NOMO-1 (cell line): ENCODE data around the gene KCNH5.

Experiments
- DNase-seq, 2 experiments: peaks; one replicate each; lab custom pipeline; 2025; ENCODE audit not compliant: unreplicated experiment in 2 of 2; lab: John Stamatoyannopoulos, UW

Gene KCNH5

DNA sequence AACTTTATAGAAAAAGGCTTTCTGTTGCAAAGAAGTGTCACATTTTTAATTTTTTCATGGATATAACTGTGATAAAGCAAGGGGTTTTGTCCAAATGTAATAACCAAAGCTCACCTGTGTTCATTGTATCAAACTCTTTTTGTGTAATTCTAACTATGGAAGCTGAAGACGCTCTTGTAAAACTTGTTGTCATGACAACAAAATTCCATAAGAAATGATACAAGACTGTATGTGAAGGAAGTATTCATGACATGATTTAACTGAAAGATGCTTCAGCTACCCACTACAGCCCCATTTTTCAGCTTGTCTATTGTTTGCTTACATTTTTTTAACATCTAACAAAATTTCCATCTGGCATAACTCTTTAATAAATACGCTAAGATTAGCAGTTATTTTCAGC lies 360.9 kb downstream of the KCNH5 start:
- no peak for DNase-seq

DNA sequence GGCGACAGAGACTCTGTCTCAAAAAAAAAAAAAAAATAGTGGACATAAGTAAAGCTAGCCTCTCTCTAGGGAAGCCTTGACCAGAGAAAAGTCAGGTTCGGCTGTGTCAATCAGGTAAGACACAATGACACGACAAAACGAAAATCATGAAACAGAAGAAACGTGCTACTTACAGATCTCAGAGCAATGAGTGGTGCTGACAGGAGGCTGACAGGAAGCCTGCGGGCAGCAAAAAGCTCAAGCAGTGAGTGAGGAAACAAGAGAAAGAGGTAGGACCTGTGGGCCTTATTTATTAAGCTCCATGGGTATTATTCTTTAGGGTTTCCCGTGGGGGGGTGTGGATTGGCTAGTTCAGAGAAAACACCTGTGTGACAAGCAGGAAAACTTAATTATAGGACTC lies 363.1 kb downstream of the KCNH5 start:
- no peak for DNase-seq

DNA sequence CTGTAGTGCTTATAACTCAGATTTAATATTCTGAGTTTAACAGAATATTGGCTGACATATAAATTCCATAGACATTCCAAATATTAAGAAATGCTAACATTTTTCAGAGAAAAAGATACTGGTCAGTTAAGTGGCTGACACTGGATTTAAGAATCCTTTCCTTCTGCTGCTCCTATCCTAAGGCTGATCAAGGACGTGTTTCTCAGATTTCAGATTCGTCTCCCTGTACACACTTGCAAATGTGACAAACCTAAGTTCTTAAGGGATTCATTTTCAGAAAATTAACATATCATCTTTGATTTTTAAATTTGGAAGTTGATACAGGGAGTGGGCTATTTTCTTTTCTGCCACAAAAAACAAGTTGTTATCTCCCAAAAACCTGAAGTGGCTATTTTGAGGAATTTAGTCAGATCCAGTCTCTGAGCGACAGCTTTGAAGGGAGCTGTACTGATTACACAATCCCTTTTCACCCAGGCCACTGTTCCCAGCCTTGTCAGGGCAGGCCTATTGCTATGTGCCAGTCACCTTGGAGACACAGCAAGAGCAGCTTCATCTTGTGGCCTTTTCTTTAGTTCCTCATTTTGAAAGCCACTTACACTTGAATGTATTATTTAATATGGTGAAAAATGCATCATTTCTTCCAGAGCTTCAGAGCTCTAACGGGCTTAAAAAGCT lies 370.6 kb downstream of the KCNH5 start:
- peak in 1 of 2 experiments; percentile 3 for DNase-seq

DNA sequence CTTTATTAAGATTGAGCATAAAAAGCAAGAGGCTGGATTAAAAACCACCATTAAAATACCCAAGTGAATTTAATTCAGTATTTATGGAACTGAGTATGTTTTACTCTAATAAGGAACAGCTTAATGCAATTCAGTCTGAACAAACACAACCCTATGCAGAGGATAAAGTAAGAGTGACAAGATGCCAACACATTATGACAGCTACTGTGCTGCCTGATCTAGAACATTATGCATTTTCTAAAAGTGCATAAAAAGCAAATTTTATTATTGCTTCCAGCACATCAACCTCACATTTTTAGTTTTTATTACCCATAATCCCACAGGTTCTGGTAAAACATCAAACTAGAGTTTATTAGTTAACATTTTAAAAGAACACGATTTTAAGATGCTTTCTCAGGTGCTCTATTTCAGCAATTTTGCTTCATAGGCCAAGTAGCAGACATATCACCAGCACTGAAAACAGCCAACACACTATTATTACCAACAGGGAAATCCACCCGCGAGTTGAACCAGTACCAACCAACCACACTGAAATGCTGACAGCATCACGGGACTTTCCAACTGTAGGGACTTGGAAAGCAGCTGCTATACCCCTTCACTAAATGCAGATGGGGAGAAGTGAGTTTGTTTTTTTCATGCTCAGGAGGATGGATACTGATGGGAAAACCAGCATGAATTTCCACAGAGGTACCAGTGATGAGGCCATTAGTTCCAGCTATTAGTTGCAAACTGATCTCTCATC lies 372.1 kb downstream of the KCNH5 start:
- DNase-seq: no peak

DNA sequence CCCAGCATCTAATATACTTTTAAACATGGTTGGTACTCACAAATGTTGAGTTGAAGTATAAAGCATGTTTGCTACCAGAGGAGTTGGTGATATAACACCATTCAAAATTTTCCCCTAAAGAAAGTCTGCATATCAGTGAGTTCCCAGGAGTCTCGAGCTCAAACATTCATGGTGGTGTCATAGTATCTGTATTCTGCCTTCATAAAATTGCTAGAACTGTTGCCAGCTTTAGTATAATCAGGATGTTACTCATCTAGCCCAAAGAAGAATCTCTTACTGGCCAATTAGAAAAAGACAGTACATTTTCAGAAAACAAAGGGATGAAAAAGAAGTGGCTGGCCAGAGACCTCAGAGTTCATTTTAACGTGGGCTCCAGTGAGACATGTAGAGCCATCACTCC lies 374.7 kb downstream of the KCNH5 start:
- DNase-seq: no peak

DNA sequence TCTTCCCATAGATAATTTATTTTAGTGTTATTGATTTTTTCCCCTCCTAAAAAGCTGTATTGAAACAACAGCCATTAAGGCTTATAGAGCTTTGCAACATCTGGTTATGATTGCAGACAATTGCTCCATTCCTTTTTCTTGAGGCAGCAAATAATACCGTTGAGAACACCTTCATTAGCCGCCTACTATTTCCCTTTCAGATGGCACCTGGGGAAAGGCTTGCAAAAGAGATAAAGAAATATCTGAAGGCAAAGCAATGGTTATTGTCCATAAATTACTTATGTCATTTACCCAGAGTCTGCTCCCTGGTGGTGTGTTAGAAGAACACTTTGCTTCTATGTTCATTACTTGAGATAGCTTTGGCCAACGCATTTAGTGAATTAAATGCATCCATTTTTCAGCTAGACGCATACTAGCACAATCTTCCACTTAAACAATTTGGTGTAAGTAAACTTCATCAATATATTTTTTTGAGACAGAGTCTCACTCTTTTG lies 377.8 kb downstream of the KCNH5 start:
- no peak for DNase-seq

DNA sequence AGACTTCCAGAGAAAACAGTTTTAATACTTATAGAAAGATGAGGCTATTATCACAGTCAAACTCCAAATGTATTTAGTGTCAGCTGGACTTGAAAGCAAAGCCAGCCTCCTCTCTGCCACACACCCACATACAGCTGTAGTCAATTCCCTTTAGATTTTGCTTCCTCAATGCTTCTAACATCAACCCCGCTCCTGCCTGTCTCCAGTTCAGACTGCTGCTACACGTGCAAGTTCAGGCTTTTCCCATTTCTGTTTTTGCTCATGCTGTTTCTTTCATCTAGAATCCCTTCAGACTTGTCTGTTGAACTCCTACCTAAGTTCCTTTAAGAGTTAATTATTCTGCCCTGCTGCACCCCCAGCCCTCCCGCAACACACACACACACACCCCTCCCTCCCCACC lies 380.0 kb downstream of the KCNH5 start:
- no peak for DNase-seq

DNA sequence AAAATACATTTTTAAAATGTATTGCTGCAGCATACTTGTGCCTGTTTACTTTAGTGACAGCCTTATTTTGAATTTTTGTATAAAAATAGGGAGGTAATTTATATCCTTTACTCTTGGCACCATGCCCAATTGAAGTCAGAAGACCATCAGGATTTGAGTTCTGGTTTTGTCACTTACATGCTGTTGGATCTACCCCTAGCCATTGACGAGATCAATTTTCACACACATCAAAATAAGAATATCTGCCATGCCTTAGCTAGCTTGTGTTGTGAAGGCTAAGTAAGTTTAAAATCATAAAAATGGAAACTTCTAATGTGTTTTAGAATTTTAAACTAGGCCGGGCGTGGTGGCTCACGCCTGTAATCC lies 381.8 kb downstream of the KCNH5 start:
- no peak for DNase-seq

DNA sequence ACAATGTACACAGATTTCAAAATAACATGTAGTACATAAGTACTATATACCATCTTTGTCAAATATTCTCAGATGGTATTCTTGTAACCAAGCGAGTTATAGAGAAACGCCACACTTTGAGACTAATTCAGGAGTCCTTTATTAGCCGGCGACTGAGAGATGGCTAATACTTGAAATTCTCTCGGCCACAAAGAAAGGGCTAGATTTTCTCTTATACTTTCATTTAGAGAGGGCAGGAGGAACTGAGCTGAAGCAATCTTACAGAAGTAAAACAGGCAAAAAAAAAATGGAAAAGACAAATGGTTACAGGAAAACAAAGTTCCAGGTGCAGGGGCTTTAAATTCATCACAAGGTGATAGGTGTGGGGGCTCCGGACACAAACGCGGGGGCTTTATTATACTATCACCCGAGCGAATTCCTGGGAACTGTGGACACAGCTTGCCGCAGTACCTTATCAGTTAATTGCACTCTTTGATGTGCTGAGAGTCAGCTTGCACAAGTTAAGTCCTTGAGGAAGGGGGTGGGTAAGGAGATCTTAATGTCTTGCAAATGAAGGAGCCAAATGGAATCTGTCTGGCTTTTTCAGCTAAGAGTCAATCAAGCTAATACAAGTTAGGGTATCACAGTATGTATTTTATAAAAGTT lies 382.3 kb downstream of the KCNH5 start:
- DNase-seq: no peak

DNA sequence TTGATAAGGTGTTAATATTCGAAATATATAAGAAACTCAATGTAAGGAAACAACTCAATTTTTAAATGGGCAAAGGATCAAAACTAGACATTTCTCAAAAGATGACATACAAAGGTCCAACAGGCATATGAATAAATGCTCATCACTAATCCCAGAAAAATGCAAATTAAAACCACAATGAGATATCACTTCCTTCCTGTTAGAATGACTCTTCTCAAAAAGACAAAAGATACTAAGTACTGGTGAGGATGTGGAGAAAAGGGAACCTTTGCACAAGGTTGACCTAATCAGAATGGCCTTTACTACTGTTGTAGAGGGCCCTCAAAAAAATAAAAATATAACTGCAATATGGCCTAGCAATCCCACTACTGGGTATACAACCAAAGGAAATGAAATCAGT lies 383.4 kb downstream of the KCNH5 start:
- DNase-seq: no peak

DNA sequence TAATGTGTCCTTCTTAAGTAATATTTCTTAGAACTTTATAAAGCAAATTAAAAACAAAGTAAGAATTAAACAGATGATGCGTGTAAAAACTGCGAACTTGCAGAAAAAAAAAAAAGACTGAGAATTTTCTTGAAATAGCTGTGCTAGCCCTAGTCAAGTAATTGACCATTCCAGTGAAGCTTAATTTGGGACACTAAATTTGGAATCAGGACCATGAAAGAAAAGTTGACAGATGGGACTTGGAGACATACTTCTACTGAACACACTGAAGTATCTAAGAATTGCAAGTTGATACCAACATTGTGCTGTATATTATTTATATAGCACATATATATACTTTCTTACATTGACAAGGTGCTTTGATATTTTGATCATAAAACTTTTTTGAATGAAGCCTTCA lies 386.6 kb downstream of the KCNH5 start:
- no peak for DNase-seq

DNA sequence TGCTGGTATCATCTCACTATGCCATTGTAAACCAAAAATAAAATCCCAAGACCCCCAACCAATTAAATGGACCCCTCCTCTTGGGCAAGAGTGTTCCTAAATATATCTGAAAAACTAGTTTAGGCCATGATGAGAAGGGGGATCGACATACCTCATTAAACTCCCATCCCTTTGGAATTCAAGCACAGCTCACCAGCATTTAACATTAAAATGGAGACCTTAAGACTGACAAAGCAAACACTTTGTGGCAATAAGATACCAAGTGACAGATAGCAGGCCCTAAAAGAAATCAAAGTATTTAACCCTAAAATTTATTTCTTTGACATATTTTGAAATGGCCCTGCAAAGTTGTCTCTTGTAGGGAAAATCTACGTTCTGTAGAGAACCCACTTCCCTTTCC lies 387.9 kb downstream of the KCNH5 start:
- DNase-seq: no peak

DNA sequence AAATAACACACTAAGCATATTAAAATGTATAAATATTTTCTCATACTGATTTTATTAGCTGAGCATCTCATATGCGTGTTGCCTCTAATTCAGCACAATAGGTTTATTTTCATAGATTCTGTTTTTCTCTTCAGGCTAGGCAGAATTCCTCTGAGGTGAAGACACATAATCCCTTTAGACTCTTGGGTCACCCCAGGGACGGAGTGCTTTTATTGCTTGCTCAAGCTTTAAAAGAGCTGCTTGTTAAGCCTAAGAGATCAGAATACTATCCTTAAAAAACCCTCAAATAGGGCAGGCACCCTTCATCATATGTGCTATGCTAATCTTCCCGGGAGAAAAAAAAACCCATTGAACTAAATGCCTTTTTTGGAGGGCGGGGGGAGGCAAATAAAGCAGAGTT lies 390.1 kb downstream of the KCNH5 start:
- no peak for DNase-seq

DNA sequence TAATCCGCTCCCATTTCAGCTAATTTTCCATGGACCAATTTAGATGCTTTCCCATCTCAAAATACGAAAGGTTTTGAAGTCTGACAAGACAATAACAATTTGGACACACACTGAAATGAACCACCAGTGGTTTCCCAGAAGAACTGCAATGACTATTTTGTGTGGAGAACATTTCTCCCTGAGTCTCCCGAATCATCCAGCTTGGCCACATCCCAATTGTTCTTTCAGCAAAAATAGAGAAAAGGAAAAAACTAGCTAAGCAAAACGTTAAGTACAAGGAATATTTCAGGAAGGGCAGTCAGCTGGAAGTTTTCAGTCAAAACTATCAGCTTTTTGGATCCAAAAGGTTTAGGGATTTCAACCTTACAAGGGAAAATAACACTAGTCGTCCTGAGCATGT lies 390.6 kb downstream of the KCNH5 start:
- DNase-seq: no peak
